Astrocyte (in vitro differentiated cells and primary cell): ENCODE measurements around the gene MAP7D2. TPM values are rescaled to one million over a fixed set of nuclear protein-coding genes. Genes with fewer than 3 reads are reported as not detected.

Experiments
- DNase-seq: peaks from one replicate; pipeline ENCODE4 v3.0.0-alpha.2; 2010; ENCODE audit warnings: low read depth
- FAIRE-seq: peaks from 2 replicates; lab custom pipeline; 2011; peaks lifted over from hg19 to GRCh38; lab: Jason Lieb, UNC
- H2AFZ ChIP-seq: 2 replicates; pipeline ENCODE4 v1.6.0; 2012; ENCODE audit warnings: low read depth, low read length, inconsistent platforms
- H3K27ac ChIP-seq: 2 replicates; pipeline ENCODE4 v1.5.1; 2011; ENCODE audit warnings: low read depth, low read length, inconsistent platforms
- H3K27me3 ChIP-seq: 2 replicates; pipeline ENCODE4 v1.6.0; 2011; ENCODE audit warnings: low read length, inconsistent platforms; ENCODE audit not compliant: insufficient read depth
- H3K36me3 ChIP-seq: 2 replicates; pipeline ENCODE4 v1.5.1; 2011; ENCODE audit warnings: low read length, inconsistent platforms; ENCODE audit not compliant: insufficient read depth
- H3K4me1 ChIP-seq: 2 replicates; pipeline ENCODE4 v1.5.1; 2011; ENCODE audit warnings: low read length, inconsistent platforms; ENCODE audit not compliant: insufficient read depth
- H3K4me2 ChIP-seq: 2 replicates; pipeline ENCODE4 v1.6.0; 2012; ENCODE audit warnings: low read length, inconsistent platforms
- H3K4me3 ChIP-seq: 2 replicates; pipeline ENCODE4 v1.5.1; 2011; ENCODE audit warnings: low read depth, mild to moderate bottlenecking, low read length, inconsistent platforms; ENCODE audit not compliant: insufficient read depth
- H3K79me2 ChIP-seq: 2 replicates; pipeline ENCODE4 v1.6.0; 2012; ENCODE audit warnings: mild to moderate bottlenecking, low read length, inconsistent platforms; ENCODE audit not compliant: insufficient read depth
- H3K9ac ChIP-seq: 2 replicates; pipeline ENCODE4 v1.6.0; 2012; ENCODE audit warnings: mild to moderate bottlenecking, low read length, inconsistent platforms
- H3K9me3 ChIP-seq: 2 replicates; pipeline ENCODE4 v1.5.1; 2012; ENCODE audit warnings: low read depth, mild to moderate bottlenecking, low read length, inconsistent platforms; ENCODE audit not compliant: insufficient read depth
- H4K20me1 ChIP-seq: 2 replicates; pipeline ENCODE4 v1.6.0; 2012; ENCODE audit warnings: low read length, inconsistent platforms; ENCODE audit not compliant: insufficient read depth
- H3K27ac Mint-ChIP-seq: one replicate; pipeline ENCODE4 v1.8.0; 2021; ENCODE audit warnings: mild to moderate bottlenecking, mixed read lengths; ENCODE audit not compliant: unreplicated experiment
- H3K27me3 Mint-ChIP-seq: one replicate; pipeline ENCODE4 v1.8.0; 2021; ENCODE audit warnings: low read depth, mixed read lengths; ENCODE audit not compliant: unreplicated experiment
- H3K36me3 Mint-ChIP-seq: one replicate; pipeline ENCODE4 v1.8.0; 2021; ENCODE audit warnings: low read depth, mixed read lengths; ENCODE audit not compliant: unreplicated experiment
- H3K4me1 Mint-ChIP-seq: one replicate; pipeline ENCODE4 v1.8.0; 2021; ENCODE audit warnings: low read depth, mixed read lengths; ENCODE audit not compliant: unreplicated experiment
- H3K4me3 Mint-ChIP-seq: one replicate; pipeline ENCODE4 v1.8.0; 2021; ENCODE audit warnings: mild to moderate bottlenecking, moderate library complexity, mixed read lengths; ENCODE audit not compliant: unreplicated experiment
- H3K9me3 Mint-ChIP-seq: one replicate; pipeline ENCODE4 v1.8.0; 2021; ENCODE audit warnings: mild to moderate bottlenecking, mixed read lengths; ENCODE audit not compliant: unreplicated experiment
- EZH2 ChIP-seq: IDR thresholded peaks from 2 replicates; pipeline ENCODE4 v1.6.1; 2012; ENCODE audit warnings: mild to moderate bottlenecking, low read length, inconsistent platforms; ENCODE audit not compliant: insufficient read depth
- total RNA-seq: library from RNA; stranded (reverse); gene quantifications from 2 replicates; pipeline ENCODE4 v1.2.1, GENCODE V29; 2021
- TF ChIP-seq, protein P1 (sequence below): IDR thresholded peaks from 2 replicates; pipeline ENCODE4 v1.5.1; 2011; ENCODE audit warnings: low read depth, mild to moderate bottlenecking, inconsistent platforms, low read length, moderate library complexity; ENCODE audit not compliant: insufficient read depth

MAP7D2 gene
- total RNA-seq, 1 donor from 2014 or later = 1.3 TPM

DNA sequence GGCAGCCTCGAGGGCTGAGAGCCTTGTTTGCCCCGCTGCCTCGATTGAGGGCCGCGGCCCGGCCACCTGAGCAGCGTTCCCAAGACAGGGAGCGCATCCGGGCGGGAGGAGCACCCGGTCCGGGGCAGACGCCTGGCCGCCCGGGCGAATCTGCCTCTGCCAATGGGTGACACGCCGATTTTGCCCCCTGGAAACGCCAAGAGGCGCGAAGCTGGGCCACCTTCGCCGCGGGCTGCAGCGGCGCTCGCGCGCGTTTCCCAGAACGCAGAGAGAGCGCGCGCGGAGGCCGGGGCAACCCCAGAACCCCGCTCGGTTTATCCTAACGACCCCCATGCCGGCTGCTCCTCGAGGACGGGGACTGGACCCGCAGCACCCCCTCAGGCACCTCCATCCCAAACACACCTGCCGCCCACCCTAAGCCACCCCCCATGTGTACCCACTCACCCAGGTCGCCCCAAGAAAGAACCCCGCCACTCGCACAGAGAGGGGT, 575 bp downstream of the MAP7D2 start:
- Histone ChIP-seq H2AFZ (peak overlapping the region; percentile 34), H3K79me2 (no peaks in the 10 kb centered on the region), H3K27ac (no peak overlapping the region), H3K4me2 (peak overlapping the region; percentile 76), H3K27me3 (no peaks in the 10 kb centered on the region), H3K36me3 (no peaks in the 10 kb centered on the region), H3K4me1 (no peaks in the 10 kb centered on the region), H4K20me1 (no peaks in the 10 kb centered on the region), H3K9ac (no peak overlapping the region), H3K9me3 (peaks cover 5% of the 10 kb centered on the region), H3K4me3 (peak overlapping the region; percentile 23)
- FAIRE-seq = no peak
- Mint-ChIP-seq H3K9me3 (no peaks in the 10 kb centered on the region), H3K27me3 (peaks cover 3% of the 10 kb centered on the region), H3K4me3 (peak overlapping the region; percentile 79), H3K4me1 (no peaks in the 10 kb centered on the region), H3K27ac (no peak overlapping the region), H3K36me3 (no peaks in the 10 kb centered on the region)
- TF ChIP-seq EZH2 = no peak
- TF ChIP-seq, protein P1, sequence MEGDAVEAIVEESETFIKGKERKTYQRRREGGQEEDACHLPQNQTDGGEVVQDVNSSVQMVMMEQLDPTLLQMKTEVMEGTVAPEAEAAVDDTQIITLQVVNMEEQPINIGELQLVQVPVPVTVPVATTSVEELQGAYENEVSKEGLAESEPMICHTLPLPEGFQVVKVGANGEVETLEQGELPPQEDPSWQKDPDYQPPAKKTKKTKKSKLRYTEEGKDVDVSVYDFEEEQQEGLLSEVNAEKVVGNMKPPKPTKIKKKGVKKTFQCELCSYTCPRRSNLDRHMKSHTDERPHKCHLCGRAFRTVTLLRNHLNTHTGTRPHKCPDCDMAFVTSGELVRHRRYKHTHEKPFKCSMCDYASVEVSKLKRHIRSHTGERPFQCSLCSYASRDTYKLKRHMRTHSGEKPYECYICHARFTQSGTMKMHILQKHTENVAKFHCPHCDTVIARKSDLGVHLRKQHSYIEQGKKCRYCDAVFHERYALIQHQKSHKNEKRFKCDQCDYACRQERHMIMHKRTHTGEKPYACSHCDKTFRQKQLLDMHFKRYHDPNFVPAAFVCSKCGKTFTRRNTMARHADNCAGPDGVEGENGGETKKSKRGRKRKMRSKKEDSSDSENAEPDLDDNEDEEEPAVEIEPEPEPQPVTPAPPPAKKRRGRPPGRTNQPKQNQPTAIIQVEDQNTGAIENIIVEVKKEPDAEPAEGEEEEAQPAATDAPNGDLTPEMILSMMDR = no peak
- DNase-seq = no peak

DNA sequence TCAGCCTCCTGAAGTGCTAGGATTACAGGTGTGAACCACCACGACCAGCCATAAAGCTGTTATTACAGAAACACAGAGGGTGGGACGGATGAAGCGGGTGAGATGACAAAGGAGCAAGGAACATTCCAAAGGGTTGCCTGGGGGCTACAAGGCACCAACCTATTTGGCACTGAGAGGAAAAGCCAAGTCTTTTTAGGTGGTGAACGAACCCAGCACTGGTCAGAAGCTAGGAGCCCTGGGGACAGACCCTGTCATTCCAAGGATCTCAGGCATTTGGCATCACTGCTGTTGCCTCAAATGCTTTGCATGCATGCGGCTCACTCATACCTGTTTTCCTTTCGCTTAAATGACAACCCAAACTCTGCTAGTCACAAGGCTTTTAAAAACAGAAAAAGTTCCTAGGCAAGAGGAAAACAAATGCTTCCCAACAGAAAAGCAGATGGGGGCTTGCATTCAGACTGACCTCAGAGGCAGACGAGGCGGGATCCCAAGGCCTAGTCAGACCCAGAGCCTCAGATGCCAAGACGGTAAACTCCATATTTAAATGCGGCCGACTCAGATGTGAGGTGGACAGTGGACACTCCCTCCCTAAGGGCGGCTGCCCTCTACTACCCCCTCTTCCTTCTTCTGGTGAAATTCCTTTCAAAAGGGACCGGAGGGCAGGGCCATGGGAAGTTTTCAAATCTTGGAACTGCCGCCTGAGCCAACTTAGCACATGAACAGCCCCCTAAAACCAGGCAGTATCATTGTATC, 4.5 kb downstream of the MAP7D2 start:
- no peaks in the 10 kb centered on the region for H3K4me1 Mint-ChIP-seq
- Histone ChIP-seq H3K9me3 (peaks cover 3% of the 10 kb centered on the region), H3K4me3 (no peak overlapping the region), H3K27me3 (no peaks in the 10 kb centered on the region), H3K79me2 (no peaks in the 10 kb centered on the region), H4K20me1 (no peaks in the 10 kb centered on the region), H3K36me3 (no peaks in the 10 kb centered on the region), H3K4me1 (no peaks in the 10 kb centered on the region), H3K9ac (no peak overlapping the region), H3K27ac (no peak overlapping the region), H3K4me2 (no peak overlapping the region), H2AFZ (no peak overlapping the region)
- TF ChIP-seq EZH2 = no peak
- no peak overlapping the region for H3K4me3 Mint-ChIP-seq
- DNase-seq = no peak
- H3K36me3 Mint-ChIP-seq = no peaks in the 10 kb centered on the region
- no peak overlapping the region for H3K27ac Mint-ChIP-seq
- H3K27me3 Mint-ChIP-seq = peaks cover 3% of the 10 kb centered on the region
- H3K9me3 Mint-ChIP-seq = no peaks in the 10 kb centered on the region
- no peak for FAIRE-seq

DNA sequence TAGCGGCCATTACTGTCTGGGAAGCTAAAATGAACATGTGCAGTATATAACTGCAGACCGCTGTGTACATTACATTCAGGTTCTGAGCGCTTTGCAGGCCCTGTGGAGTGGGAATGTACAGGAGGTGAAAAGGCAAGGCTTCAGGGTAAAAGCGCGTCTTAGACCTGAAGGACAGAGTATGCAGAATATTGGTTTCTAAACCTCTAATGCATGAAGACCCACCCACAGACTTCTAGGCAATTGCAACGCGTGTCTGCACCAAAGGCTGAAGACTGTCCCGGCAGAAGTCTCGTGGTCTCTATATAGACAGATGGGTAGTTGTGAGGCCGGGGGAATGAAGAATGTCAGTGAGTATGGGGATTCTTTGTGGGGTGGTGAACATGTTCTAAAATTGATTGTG, 5.4 kb downstream of the MAP7D2 start:
- TF ChIP-seq EZH2 = no peak
- TF ChIP-seq, protein P1 = no peak
- no peaks in the 10 kb centered on the region for H3K9me3 Mint-ChIP-seq
- Histone ChIP-seq H3K4me1 (no peaks in the 10 kb centered on the region), H3K36me3 (no peaks in the 10 kb centered on the region), H2AFZ (no peak overlapping the region), H3K4me2 (no peak overlapping the region), H3K27ac (no peak overlapping the region), H3K4me3 (no peak overlapping the region), H4K20me1 (no peaks in the 10 kb centered on the region), H3K9ac (no peak overlapping the region), H3K9me3 (no peaks in the 10 kb centered on the region), H3K27me3 (no peaks in the 10 kb centered on the region), H3K79me2 (no peaks in the 10 kb centered on the region)
- FAIRE-seq (peak; percentile 82), DNase-seq (no peak)
- peaks cover 2% of the 10 kb centered on the region for H3K4me1 Mint-ChIP-seq
- no peak overlapping the region for H3K4me3 Mint-ChIP-seq
- H3K36me3 Mint-ChIP-seq = no peaks in the 10 kb centered on the region
- no peak overlapping the region for H3K27ac Mint-ChIP-seq
- peaks cover 3% of the 10 kb centered on the region for H3K27me3 Mint-ChIP-seq
